Amniotic epithelial cell (primary cell): Measurements from ENCODE around the gene TMPRSS15.

Experiments used
- DNase-seq: peaks from one replicate; pipeline ENCODE4 v3.0.0-alpha.2; 2010; ENCODE audit warnings: low read depth

Gene TMPRSS15

DNA sequence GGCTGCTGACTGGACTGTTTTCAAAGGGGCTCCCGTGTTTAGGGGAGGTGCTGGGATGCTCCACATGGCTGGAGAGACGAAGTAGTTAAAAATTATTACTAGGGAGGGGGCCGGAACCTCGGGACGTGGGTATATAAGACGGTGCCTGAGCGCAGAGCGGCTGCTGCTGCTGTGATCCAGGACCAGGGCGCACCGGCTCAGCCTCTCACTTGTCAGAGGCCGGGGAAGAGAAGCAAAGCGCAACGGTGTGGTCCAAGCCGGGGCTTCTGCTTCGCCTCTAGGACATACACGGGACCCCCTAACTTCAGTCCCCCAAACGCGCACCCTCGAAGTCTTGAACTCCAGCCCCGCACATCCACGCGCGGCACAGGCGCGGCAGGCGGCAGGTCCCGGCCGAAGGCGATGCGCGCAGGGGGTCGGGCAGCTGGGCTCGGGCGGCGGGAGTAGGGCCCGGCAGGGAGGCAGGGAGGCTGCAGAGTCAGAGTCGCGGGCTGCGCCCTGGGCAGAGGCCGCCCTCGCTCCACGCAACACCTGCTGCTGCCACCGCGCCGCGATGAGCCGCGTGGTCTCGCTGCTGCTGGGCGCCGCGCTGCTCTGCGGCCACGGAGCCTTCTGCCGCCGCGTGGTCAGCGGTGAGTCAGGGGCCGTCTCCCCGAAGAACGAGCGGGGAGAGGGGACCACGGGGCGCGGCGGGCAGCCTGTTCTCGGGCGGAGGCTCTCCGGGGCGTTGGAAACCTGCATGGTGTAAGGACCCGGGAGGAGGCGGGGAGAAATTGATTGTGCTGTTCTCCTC, 158.7 kb downstream of the TMPRSS15 start, which contains the start of gene CHODL:
CHODL (plus strand) TSS at position 163 of the 793 bp plus-strand sequence; CDS start at position 554, 391 bp downstream.
- no peak for DNase-seq

DNA sequence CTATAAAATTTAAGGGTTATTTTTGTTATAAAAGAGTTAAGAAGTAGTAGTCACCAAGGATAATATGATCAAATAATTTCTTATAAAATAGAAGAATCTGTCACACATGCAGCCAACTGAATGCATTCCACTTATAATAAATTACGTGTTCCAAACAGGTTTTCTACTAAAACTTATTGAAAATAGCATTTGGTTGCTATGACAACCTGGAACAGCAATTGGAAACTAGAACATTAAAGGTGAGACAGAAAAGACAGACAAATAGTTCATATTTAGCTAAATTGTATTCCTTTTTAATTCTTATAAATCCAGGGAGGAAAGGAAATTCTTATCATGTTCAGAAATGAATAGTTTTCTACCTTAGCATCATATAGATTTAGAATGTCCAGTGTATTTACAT, 168.0 kb downstream of the TMPRSS15 start:
- DNase-seq: no peak

DNA sequence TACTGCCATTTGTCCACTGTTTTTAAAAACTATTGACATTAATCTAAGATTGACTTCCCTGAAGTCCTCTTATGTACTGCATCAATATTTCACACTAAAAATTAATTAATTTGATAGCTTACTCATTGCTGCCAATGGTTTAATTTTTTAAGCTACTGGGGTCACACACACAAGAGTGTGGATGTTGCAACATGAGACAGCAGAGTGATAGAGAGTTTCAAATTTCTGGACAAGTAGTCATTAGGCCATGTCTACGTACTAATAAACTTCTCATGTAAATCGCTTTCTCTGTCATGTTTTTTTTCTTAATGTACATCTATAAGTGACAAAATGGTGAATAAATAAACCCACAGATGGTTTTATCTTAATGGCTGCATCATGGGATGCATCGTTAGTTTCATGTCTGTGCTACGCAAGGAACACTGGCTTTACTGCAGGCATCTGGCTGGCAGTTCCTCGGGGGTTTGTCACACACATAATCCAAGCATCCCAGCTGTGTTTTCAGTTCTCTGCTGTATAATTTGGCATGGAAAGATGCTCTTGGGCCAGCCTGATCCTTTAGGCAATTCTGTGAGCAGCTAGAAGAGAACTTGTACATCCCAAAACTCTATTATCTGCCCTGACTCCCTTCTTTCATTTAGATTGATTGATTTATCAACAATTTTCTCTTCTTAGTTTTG, 175.4 kb downstream of the TMPRSS15 start:
- DNase-seq: no peak

DNA sequence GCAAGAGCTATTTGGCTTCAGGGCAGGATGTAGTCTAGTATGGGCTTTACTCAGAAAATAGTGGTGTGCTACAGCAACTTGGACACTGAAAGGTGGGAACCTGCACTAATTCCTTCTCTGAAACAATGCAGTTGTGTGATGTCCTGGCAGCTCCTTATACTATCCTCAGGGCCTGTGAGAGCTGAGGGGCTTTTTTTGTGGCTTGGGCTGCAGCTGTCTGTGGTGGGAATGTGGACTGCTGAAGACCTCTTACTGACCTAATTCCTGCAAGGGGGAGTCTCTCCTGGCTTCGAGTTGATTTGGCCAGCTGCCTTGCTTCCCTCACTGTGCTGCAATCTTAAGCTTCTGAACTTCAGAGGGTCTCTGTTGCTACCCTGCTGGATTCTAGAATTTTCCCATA, 181.2 kb downstream of the TMPRSS15 start:
- DNase-seq: no peak

DNA sequence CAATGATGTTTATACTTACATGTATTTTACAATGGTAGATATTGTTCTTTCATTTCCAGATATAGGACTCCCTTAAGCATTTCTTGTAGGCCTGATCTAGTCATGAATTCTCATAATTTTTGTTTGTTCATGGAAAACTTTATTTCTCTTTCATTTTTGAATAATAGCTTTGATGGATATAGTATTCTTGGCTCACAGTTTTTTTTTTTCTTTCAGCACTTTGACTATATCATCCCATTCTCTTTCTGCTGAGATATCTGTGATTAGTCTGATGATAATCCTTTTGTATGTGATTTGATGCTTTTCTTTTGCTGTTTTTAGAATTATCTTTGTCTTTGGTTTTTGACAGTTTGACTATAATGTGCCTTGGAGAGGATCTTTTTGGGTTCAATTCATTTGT, 183.1 kb downstream of the TMPRSS15 start:
- DNase-seq: no peak
